Neural cell (in vitro differentiated cells): ENCODE data around the gene CD300C. TPM values are rescaled to one million over a fixed set of nuclear protein-coding genes. Genes with fewer than 3 reads are reported as not detected.

Experiments used
- H2AFZ ChIP-seq: fragments of 200-600, 300-800 bp; sonication (generic), shearing (Covaris generic); 2 replicates; pipeline ENCODE4 v1.6.0; 2014; ENCODE audit warnings: low read depth, mild to moderate bottlenecking, antibody characterized with exemption, low read length, moderate library complexity
- H3F3A ChIP-seq: fragments of 200-600 bp; shearing (Covaris generic); 2 replicates; pipeline ENCODE4 v1.6.1; 2016; ENCODE audit warnings: mild to moderate bottlenecking, moderate library complexity, mixed read lengths, antibody characterized with exemption, low read length; ENCODE audit not compliant: insufficient read depth, poor library complexity, severe bottlenecking
- H3K27ac ChIP-seq: fragments of 200-600, 300-800 bp; sonication (generic), shearing (Covaris generic); 2 replicates; pipeline ENCODE4 v1.5.1; 2014; ENCODE audit warnings: mild to moderate bottlenecking, low read length, moderate library complexity
- H3K27me3 ChIP-seq: fragments of 300-800, 200-600 bp; sonication (generic), shearing (Covaris generic); 2 replicates; pipeline ENCODE4 v1.6.0; 2014; ENCODE audit warnings: mild to moderate bottlenecking, low read depth, low read length, moderate library complexity; ENCODE audit not compliant: insufficient read depth
- H3K36me3 ChIP-seq: fragments of 300-800, 200-600 bp; sonication (generic), shearing (Covaris generic); 2 replicates; pipeline ENCODE4 v1.5.1; 2014; ENCODE audit warnings: mild to moderate bottlenecking, antibody characterized with exemption, low read length, moderate library complexity; ENCODE audit not compliant: insufficient read depth
- H3K4me2 ChIP-seq: fragments of 300-800, 200-600 bp; sonication (generic), shearing (Covaris generic); 2 replicates; pipeline ENCODE4 v1.6.0; 2014; ENCODE audit warnings: mild to moderate bottlenecking, low read length
- H3K4me3 ChIP-seq: fragments of 300-800, 200-600 bp; sonication (generic), shearing (Covaris generic); 2 replicates; pipeline ENCODE4 v1.5.1; 2014; ENCODE audit warnings: mild to moderate bottlenecking, low read length, moderate library complexity
- H3K79me2 ChIP-seq: fragments of 200-600 bp; shearing (Covaris generic); replicated peaks from 2 replicates; pipeline ENCODE4 v1.6.0; 2014; ENCODE audit warnings: mild to moderate bottlenecking, low read length, moderate library complexity; ENCODE audit not compliant: insufficient read depth
- H3K9ac ChIP-seq: fragments of 300-800, 200-600 bp; sonication (generic), shearing (Covaris generic); 2 replicates; pipeline ENCODE4 v1.6.1; 2016; ENCODE audit warnings: mild to moderate bottlenecking, low read length, mixed read lengths
- H3K9me2 ChIP-seq: fragments of 200-600 bp; shearing (Covaris generic); 2 replicates; pipeline ENCODE4 v1.6.1; 2016; ENCODE audit warnings: mild to moderate bottlenecking, low read length, mixed read lengths; ENCODE audit not compliant: insufficient read depth
- H3K9me3 ChIP-seq: fragments of 200-600, 300-800 bp; sonication (generic), shearing (Covaris generic); 2 replicates; pipeline ENCODE4 v1.6.1; 2016; ENCODE audit warnings: mild to moderate bottlenecking, mixed run types, low read length, moderate library complexity, mixed read lengths
- H4K20me1 ChIP-seq: fragments of 200-600 bp; shearing (Covaris generic); 2 replicates; pipeline ENCODE4 v1.6.1; 2016; ENCODE audit warnings: mild to moderate bottlenecking, mixed run types; ENCODE audit not compliant: insufficient read depth
- EP300 ChIP-seq: fragments of 450-650 bp; conservative IDR thresholded peaks from 2 replicates; pipeline ENCODE4 v1.6.1; 2014; ENCODE audit warnings: antibody characterized with exemption, mild to moderate bottlenecking, moderate library complexity; ENCODE audit not compliant: poor library complexity, severe bottlenecking
- EZH2 ChIP-seq: fragments of 200-600, 300-800 bp; shearing (Covaris generic), sonication (generic); IDR thresholded peaks from 2 replicates; pipeline ENCODE4 v1.6.1; 2014; ENCODE audit warnings: antibody characterized with exemption, low read length, borderline replicate concordance, mild to moderate bottlenecking; ENCODE audit not compliant: insufficient read depth, poor library complexity, severe bottlenecking
- MXI1 ChIP-seq: fragments of 450-650 bp; conservative IDR thresholded peaks from 2 replicates; pipeline ENCODE4 v1.6.1; 2014; ENCODE audit warnings: antibody characterized with exemption, mild to moderate bottlenecking; ENCODE audit not compliant: poor library complexity, severe bottlenecking
- POLR2AphosphoS5 ChIP-seq: IDR thresholded peaks from 2 replicates; pipeline ENCODE4 v1.6.1; 2012
- RAD21 ChIP-seq: fragments of 450-650 bp; conservative IDR thresholded peaks from 2 replicates; pipeline ENCODE4 v1.6.1; 2014; ENCODE audit warnings: antibody characterized with exemption, mild to moderate bottlenecking, moderate library complexity
- SMC3 ChIP-seq: fragments of 450-650 bp; conservative IDR thresholded peaks from 2 replicates; pipeline ENCODE4 v1.6.1; 2014; ENCODE audit warnings: antibody characterized with exemption, mild to moderate bottlenecking, moderate library complexity; ENCODE audit not compliant: poor library complexity
- TAF1 ChIP-seq: IDR thresholded peaks from 2 replicates; pipeline ENCODE4 v1.6.1; 2012; ENCODE audit warnings: low read depth
- polyA plus RNA-seq: library from polyadenylated mRNA; depleted of rRNA; stranded (reverse); fragments of >200 nt; gene quantifications from 2 replicates; pipeline ENCODE4 v1.2.3, GENCODE V29; 2014
- TF ChIP-seq, protein P1 (sequence below): IDR thresholded peaks from 2 replicates; pipeline ENCODE4 v1.6.1; 2012; ENCODE audit warnings: borderline replicate concordance
- TF ChIP-seq, protein P2 (sequence below): fragments of 450-650 bp; IDR thresholded peaks from 2 replicates; pipeline ENCODE4 v1.5.1; 2014; ENCODE audit warnings: antibody characterized with exemption, mild to moderate bottlenecking, moderate library complexity; ENCODE audit not compliant: poor library complexity, severe bottlenecking

CD300C gene
- polyA plus RNA-seq, 1 donor from 2014 or later, result not detected

DNA sequence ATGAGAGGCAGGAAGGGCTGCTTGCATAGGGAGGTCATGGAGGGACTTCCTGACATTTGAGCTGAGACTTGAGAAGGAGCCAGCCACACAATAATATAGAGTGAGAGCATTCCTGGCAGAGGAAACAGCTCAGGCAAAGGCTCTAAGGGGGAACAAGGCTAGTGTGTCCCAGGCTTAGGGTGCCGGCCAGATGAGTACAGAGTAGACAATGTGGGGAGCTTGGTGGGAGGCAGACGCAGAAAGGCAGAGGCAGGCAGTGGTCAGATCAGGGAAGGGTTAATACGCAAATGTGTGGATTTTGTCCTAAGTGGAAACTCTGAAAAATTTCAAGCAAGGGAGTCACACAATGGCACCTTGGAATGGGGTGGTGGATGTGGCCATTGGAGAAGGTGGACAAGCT, 45.9 kb downstream of the CD300C start:
- H3K9me2 ChIP-seq, result no peaks in the 10 kb centered on the region
- H3K9me3 ChIP-seq, result no peaks in the 10 kb centered on the region
- H3K4me3 ChIP-seq, result no peak overlapping the region
- TF ChIP-seq RAD21 (no peak), SMC3 (no peak), EP300 (no peak), EZH2 (no peak), TAF1 (no peak), MXI1 (no peak), POLR2AphosphoS5 (no peak)
- TF ChIP-seq, protein P1, sequence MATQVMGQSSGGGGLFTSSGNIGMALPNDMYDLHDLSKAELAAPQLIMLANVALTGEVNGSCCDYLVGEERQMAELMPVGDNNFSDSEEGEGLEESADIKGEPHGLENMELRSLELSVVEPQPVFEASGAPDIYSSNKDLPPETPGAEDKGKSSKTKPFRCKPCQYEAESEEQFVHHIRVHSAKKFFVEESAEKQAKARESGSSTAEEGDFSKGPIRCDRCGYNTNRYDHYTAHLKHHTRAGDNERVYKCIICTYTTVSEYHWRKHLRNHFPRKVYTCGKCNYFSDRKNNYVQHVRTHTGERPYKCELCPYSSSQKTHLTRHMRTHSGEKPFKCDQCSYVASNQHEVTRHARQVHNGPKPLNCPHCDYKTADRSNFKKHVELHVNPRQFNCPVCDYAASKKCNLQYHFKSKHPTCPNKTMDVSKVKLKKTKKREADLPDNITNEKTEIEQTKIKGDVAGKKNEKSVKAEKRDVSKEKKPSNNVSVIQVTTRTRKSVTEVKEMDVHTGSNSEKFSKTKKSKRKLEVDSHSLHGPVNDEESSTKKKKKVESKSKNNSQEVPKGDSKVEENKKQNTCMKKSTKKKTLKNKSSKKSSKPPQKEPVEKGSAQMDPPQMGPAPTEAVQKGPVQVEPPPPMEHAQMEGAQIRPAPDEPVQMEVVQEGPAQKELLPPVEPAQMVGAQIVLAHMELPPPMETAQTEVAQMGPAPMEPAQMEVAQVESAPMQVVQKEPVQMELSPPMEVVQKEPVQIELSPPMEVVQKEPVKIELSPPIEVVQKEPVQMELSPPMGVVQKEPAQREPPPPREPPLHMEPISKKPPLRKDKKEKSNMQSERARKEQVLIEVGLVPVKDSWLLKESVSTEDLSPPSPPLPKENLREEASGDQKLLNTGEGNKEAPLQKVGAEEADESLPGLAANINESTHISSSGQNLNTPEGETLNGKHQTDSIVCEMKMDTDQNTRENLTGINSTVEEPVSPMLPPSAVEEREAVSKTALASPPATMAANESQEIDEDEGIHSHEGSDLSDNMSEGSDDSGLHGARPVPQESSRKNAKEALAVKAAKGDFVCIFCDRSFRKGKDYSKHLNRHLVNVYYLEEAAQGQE, result no peak
- TF ChIP-seq, protein P2, sequence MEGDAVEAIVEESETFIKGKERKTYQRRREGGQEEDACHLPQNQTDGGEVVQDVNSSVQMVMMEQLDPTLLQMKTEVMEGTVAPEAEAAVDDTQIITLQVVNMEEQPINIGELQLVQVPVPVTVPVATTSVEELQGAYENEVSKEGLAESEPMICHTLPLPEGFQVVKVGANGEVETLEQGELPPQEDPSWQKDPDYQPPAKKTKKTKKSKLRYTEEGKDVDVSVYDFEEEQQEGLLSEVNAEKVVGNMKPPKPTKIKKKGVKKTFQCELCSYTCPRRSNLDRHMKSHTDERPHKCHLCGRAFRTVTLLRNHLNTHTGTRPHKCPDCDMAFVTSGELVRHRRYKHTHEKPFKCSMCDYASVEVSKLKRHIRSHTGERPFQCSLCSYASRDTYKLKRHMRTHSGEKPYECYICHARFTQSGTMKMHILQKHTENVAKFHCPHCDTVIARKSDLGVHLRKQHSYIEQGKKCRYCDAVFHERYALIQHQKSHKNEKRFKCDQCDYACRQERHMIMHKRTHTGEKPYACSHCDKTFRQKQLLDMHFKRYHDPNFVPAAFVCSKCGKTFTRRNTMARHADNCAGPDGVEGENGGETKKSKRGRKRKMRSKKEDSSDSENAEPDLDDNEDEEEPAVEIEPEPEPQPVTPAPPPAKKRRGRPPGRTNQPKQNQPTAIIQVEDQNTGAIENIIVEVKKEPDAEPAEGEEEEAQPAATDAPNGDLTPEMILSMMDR, result no peak
- no peak overlapping the region for H2AFZ ChIP-seq
- H3K4me2 ChIP-seq, result no peak overlapping the region
- H3K36me3 ChIP-seq, result no peaks in the 10 kb centered on the region
- no peaks in the 10 kb centered on the region for H3K79me2 ChIP-seq
- no peaks in the 10 kb centered on the region for H4K20me1 ChIP-seq
- no peak overlapping the region for H3K9ac ChIP-seq
- H3K27me3 ChIP-seq, result no peaks in the 10 kb centered on the region
- H3K27ac ChIP-seq, result no peak overlapping the region
- H3F3A ChIP-seq, result no peaks in the 10 kb centered on the region

DNA sequence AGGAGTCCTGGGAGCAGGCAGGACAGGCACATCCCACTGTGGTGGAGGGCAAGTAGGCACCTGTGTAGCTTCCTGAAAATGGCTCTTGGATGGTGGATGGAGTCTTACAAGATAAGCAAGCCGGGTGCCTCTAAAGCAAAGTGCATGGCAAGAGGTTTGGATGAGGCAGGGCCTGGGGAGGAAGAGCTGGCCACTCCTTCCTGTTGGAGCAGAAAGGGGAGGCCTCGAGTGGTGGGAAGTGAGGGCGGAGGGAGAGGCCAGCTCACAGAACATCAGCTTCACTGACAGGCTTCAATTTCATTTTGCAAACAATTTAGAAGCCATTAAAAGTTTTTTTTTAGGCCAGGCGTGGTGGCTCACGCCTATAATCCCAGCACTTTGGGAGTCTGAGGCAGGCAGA, 48.4 kb downstream of the CD300C start:
- Histone ChIP-seq H3K9me2 (no peaks in the 10 kb centered on the region), H2AFZ (no peak overlapping the region), H3K36me3 (no peaks in the 10 kb centered on the region), H3K27me3 (no peaks in the 10 kb centered on the region), H3K9ac (no peak overlapping the region), H3K4me3 (no peak overlapping the region), H4K20me1 (no peaks in the 10 kb centered on the region), H3K79me2 (no peaks in the 10 kb centered on the region), H3K4me2 (no peak overlapping the region), H3K27ac (no peak overlapping the region), H3F3A (no peaks in the 10 kb centered on the region), H3K9me3 (no peaks in the 10 kb centered on the region)
- TF ChIP-seq SMC3, result no peak
- TF ChIP-seq POLR2AphosphoS5, result no peak
- TF ChIP-seq, protein P1, result no peak
- no peak for TF ChIP-seq TAF1
- TF ChIP-seq RAD21, result no peak
- TF ChIP-seq, protein P2, result no peak
- TF ChIP-seq EZH2, result no peak
- no peak for TF ChIP-seq EP300
- TF ChIP-seq MXI1, result no peak
